Breast epithelium (tissue), 4 donors: ENCODE results near the gene ERN2. TPM values are rescaled to one million over a fixed set of nuclear protein-coding genes. Genes with fewer than 3 reads are reported as not detected.

Experiments used
- DNase-seq, 2 donors: peaks; one replicate each; pipeline ENCODE4 v3.0.0-alpha.2; 2019; ENCODE audit warnings: low spot score in 2 of 2
- H3K27ac ChIP-seq, 2 donors: fragments of 200-600 bp; sonication (generic) in 1 of 2; one replicate each; pipeline ENCODE4 v1.5.1; 2016 to 2019; ENCODE audit warnings: mild to moderate bottlenecking in 1 of 2
- H3K27me3 ChIP-seq, 2 donors: fragments of 200-600 bp; sonication (generic) in 1 of 2; one replicate each; pipeline versions ENCODE4 v1.5.1 to v1.6.0; 2017 to 2019; ENCODE audit warnings: control low read depth in 1 of 2, mild to moderate bottlenecking in 1 of 2
- H3K36me3 ChIP-seq: fragments of 200-600 bp; one replicate; pipeline ENCODE4 v1.5.1; 2019
- H3K4me1 ChIP-seq, 2 donors: fragments of 200-600 bp; sonication (generic); one replicate each; pipeline ENCODE4 v1.5.1; 2016 to 2019; ENCODE audit warnings: control low read depth in 1 of 2
- H3K4me3 ChIP-seq, 3 donors: fragments of 200-600 bp; sonication (generic); 1 replicate in 2 of 3; 2 replicates in 1 of 3; pipeline ENCODE4 v1.5.1; 2016 to 2019; ENCODE audit warnings: mild to moderate bottlenecking in 3 of 3, moderate library complexity in 2 of 3
- H3K9me3 ChIP-seq, 2 donors: fragments of 200-600 bp; sonication (generic) in 1 of 2; one replicate each; pipeline ENCODE4 v1.5.1; 2016 to 2019; ENCODE audit warnings: control low read depth in 1 of 2
- CTCF ChIP-seq, 3 donors: fragments of 450-650 bp; IDR thresholded peaks; one replicate each; pipeline ENCODE4 v1.5.1; 2016 to 2017; ENCODE audit warnings: antibody characterized with exemption in 3 of 3, mild to moderate bottlenecking in 3 of 3, moderate library complexity in 3 of 3
- POLR2A ChIP-seq: fragments of 450-650 bp; IDR thresholded peaks from one replicate; pipeline ENCODE4 v1.6.1; 2016; ENCODE audit warnings: antibody characterized with exemption, mild to moderate bottlenecking, moderate library complexity
- POLR2AphosphoS5 ChIP-seq, 3 donors: sonication (generic); formaldehyde crosslinking; IDR thresholded peaks; one replicate each; pipeline ENCODE4 v1.6.1; 2017; ENCODE audit warnings: antibody characterized with exemption in 3 of 3
- intact Hi-C: fragments of 100-400 bp; cut with DNase I; formaldehyde crosslinking; loops from one replicate; pipeline ENCODE4 v1.15.1; 2023; ENCODE audit warnings: low total_unique reads
- total RNA-seq, 3 donors: library from RNA; depleted of rRNA; stranded (reverse); fragments of >200 nt; gene quantifications; one replicate each; pipeline ENCODE4 v1.1.0, GENCODE V29; 2016

ERN2 gene
- total RNA-seq, 3 donors from 2014 or later: 0.33 TPM; not detected in 2

DNA sequence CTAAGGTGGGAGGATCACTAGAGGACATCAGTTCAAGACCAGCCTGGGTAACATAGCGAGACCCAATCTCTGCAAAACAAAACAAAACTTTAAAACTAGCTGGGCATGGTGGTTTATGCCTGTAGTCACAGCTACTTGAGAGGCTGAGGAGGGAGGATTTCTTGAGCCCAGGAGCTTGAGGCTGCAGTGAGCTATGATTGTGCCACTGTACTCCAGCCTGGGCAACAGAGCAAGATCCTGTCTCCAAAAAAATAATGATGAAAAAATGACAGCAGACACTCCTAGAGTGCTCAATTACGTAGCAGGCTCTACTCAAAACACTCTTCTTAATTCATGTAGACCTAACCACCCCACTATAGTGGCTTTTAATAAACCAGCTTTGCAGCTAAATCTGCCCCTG is 12.9 kb downstream of the ERN2 start:
- TF ChIP-seq POLR2AphosphoS5 (IDR thresholded peaks at IDR 0.05): no peak
- TF ChIP-seq POLR2A: no peak
- TF ChIP-seq CTCF (IDR thresholded peaks at IDR 0.05): no peak
- H3K27me3 ChIP-seq: no peaks in the 10 kb centered on the region
- no peaks in the 10 kb centered on the region for H3K36me3 ChIP-seq
- no peaks in the 10 kb centered on the region for H3K4me1 ChIP-seq
- intact Hi-C loops: no loop called here
- DNase-seq: no peak
- H3K4me3 ChIP-seq: no peak overlapping the region
- H3K9me3 ChIP-seq: no peaks in the 10 kb centered on the region
- H3K27ac ChIP-seq: no peak overlapping the region

DNA sequence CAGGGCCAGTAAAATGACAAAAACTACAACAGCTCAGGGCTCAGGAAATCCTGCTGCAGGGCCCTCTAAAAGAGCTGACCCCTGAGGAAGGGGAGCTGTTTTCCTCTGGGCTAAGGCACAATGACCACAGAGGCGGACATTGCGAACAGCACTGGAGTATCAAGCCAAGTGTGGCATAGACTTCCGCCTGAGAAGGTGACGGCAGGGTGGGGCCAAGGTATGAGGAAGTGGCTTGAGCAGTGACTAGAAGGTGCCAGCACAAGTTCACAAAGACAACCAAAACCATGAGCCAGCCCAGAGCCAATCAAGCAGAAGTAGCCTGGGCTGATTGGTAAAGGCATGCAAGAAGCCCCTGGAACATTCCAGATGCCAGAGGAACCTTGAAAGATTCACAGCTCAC is 13.9 kb downstream of the ERN2 start:
- Histone ChIP-seq H3K36me3 (no peaks in the 10 kb centered on the region), H3K27ac (peak overlapping the region in 1 of 2 donors; percentile 17), H3K27me3 (no peaks in the 10 kb centered on the region), H3K4me3 (no peak overlapping the region), H3K9me3 (no peaks in the 10 kb centered on the region), H3K4me1 (no peaks in the 10 kb centered on the region)
- TF ChIP-seq CTCF (IDR thresholded peaks at IDR 0.05) (no peak), POLR2A (no peak), POLR2AphosphoS5 (IDR thresholded peaks at IDR 0.05) (no peak)
- DNase-seq: peak in 1 of 2 donors; percentile 50
- intact Hi-C loops: no loop called here

DNA sequence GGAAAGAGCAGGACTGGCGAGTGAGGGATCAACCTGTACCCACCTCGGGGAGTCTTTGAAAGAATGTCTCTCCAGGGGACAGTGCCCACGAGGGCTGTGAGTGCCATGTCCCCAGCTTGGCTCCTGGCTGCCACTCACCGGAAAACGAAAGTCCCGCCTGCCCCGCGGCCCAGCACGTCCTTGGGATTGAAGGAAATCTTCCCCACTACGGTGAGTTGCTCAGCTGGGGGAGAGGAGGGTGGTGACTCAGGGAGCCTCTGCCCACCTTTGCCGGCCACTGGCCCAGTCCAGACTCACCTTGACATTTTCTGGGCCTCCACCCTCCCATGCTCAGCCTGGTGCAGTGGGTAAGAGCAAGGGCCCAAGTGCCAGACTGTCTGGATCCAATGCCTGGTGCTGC is 17.3 kb downstream of the ERN2 start:
- no peak for DNase-seq
- H3K27ac ChIP-seq: no peak overlapping the region
- no peak overlapping the region for H3K4me3 ChIP-seq
- no peaks in the 10 kb centered on the region for H3K4me1 ChIP-seq
- no peaks in the 10 kb centered on the region for H3K36me3 ChIP-seq
- intact Hi-C loops: no loop called here
- TF ChIP-seq POLR2A: no peak
- no peaks in the 10 kb centered on the region for H3K27me3 ChIP-seq
- H3K9me3 ChIP-seq: no peaks in the 10 kb centered on the region

DNA sequence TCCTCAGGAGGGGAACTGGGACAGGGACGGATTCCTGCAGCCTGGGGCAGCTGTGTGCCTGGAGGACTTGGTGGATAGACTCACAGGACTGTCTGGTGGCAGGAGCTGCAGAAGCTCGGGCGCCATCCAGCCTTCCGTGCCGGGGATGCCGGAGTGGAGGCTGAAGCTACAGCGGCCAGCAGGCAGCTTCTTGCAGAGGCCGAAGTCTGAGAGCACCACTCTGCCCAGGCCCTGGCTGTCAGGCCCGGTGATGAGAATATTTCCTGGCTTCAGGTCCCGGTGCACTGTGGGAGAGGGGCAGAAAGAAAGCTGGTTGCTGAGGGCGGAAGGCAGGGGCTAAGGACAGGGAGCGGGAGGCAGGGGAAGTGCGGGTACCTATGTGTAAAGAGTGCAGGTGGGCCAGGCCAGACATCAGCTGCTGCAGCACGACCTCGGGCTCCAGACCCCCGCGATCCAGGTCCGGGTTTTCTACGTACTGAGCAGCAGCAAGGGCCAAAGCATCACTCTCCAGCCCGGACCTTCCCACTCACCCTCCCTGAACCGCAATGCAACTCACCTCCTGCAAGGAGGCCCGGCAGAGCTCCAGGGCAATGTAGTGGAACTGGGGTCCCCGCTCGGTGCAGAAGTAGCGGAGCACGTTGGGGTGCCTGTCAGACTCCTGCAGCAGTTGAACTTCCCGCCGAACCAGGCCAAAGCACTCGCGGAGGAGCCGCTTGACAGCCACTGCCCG is 18.2 kb downstream of the ERN2 start:
- DNase-seq: no peak
- Histone ChIP-seq H3K4me3 (peak overlapping the region in 2 of 3 donors; percentile 8 to 43), H3K9me3 (no peaks in the 10 kb centered on the region), H3K36me3 (peaks cover 6% of the 10 kb centered on the region), H3K27me3 (no peaks in the 10 kb centered on the region), H3K4me1 (no peaks in the 10 kb centered on the region), H3K27ac (no peak overlapping the region)
- no peak for TF ChIP-seq POLR2AphosphoS5 (IDR thresholded peaks at IDR 0.05)
- no peak for TF ChIP-seq POLR2A
- TF ChIP-seq CTCF (IDR thresholded peaks at IDR 0.05): no peak
- intact Hi-C loops: no loop called here

DNA sequence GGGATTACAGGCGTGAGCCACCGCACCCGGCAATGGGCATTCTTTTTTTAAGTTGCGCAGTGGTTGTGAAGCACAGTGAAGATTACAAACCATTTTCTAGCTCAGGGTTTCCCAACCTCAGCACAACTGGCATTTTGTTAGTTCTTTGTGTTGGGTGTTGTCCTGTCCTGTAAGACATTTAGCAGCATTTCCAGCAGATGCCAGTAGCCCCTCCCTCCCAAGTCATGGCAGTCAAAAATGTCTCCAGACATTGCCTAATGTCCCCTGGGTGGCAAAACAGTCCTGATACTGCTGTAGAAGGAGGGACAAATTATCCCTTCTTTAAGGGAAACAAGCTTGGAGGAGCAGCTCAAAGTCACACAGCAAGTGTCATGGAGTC is 18.8 kb downstream of the ERN2 start:
- Histone ChIP-seq H3K27me3 (no peaks in the 10 kb centered on the region), H3K9me3 (no peaks in the 10 kb centered on the region), H3K4me3 (no peak overlapping the region), H3K36me3 (peaks cover 10% of the 10 kb centered on the region), H3K27ac (no peak overlapping the region), H3K4me1 (no peaks in the 10 kb centered on the region)
- TF ChIP-seq CTCF (IDR thresholded peaks at IDR 0.05) (no peak), POLR2AphosphoS5 (IDR thresholded peaks at IDR 0.05) (no peak), POLR2A (no peak)
- DNase-seq: no peak
- intact Hi-C loops: no loop called here
